Body of pancreas (tissue), 4 donors: ENCODE data around the gene SPACDR.

Experiments used
- POLR2A ChIP-seq, 3 donors: fragments of 450-650 bp; IDR thresholded peaks; one replicate each; pipeline ENCODE4 v1.6.1; 2016; ENCODE audit warnings: antibody characterized with exemption in 3 of 3, mild to moderate bottlenecking in 2 of 3
- TF ChIP-seq, protein P1 (sequence below), 7 experiments: fragments of 450-650 bp in 4 of 7; fragments of 200-600 bp in 3 of 7; sonication (generic) in 3 of 7; IDR thresholded peaks; one replicate each; pipeline ENCODE4 v1.5.1; 2016 to 2019; ENCODE audit warnings: antibody characterized with exemption in 7 of 7

DNA sequence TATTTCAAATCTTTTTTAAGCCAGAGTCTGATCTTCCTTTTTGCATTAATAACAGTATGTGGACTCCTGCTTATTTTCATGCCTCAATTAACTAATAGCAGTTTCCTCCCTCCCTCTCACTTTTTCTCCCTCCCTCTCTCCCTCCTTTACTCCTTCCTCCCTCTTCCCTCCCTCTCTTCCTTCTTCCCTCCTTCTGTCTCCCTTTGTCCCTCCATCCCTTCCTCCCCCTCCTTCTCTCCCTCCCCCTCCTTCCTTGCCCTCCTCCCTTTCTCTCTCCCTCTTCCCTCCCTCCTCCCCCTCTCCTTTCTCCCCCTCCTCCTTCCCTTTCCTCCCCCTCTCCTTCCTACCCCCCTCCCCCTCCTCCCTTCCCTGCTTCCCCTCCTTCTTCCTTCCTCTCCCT lies 37.5 kb downstream of the SPACDR start:
- TF ChIP-seq, protein P1, sequence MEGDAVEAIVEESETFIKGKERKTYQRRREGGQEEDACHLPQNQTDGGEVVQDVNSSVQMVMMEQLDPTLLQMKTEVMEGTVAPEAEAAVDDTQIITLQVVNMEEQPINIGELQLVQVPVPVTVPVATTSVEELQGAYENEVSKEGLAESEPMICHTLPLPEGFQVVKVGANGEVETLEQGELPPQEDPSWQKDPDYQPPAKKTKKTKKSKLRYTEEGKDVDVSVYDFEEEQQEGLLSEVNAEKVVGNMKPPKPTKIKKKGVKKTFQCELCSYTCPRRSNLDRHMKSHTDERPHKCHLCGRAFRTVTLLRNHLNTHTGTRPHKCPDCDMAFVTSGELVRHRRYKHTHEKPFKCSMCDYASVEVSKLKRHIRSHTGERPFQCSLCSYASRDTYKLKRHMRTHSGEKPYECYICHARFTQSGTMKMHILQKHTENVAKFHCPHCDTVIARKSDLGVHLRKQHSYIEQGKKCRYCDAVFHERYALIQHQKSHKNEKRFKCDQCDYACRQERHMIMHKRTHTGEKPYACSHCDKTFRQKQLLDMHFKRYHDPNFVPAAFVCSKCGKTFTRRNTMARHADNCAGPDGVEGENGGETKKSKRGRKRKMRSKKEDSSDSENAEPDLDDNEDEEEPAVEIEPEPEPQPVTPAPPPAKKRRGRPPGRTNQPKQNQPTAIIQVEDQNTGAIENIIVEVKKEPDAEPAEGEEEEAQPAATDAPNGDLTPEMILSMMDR (IDR thresholded peaks at IDR 0.05): no peak
- no peak for TF ChIP-seq POLR2A (IDR thresholded peaks at IDR 0.05)
